ENCODE measurements around the gene PPP1R9A.

PPP1R9A gene

GRCh38 chr7:95059842-95060313 is 152.5 kb downstream of the PPP1R9A start:
- no peak for TF ChIP-seq CTCF (IDR thresholded peaks at IDR 0.05)

GRCh38 chr7:95062901-95063300 is 155.5 kb downstream of the PPP1R9A start:
- no peak for TF ChIP-seq CTCF (IDR thresholded peaks at IDR 0.05)

- TF ChIP-seq CTCF (IDR thresholded peaks at IDR 0.05) = no peak
Observed at GRCh38 chr7:95066737-95067530, 159.5 kb downstream of the PPP1R9A start.

GRCh38 chr7:95088536-95089215 is 181.3 kb downstream of the PPP1R9A start:
- TF ChIP-seq CTCF (IDR thresholded peaks at IDR 0.05) = no peak

- no peak for TF ChIP-seq CTCF (IDR thresholded peaks at IDR 0.05)
Observed at GRCh38 chr7:95089414-95090315, 182.3 kb downstream of the PPP1R9A start.

- no peak for TF ChIP-seq CTCF (IDR thresholded peaks at IDR 0.05)
Observed at GRCh38 chr7:95092324-95092723, 184.9 kb downstream of the PPP1R9A start.

GRCh38 chr7:95095259-95095965 is 188.0 kb downstream of the PPP1R9A start:
- TF ChIP-seq CTCF (IDR thresholded peaks at IDR 0.05) = no peak
